Activated CD8-positive, alpha-beta memory T cell treated with anti-CD3 and anti-CD28 coated beads for 48 hours (primary cell): Measurements from ENCODE around the gene PDE6D.
A peak's percentile ranks its signal among the peaks of the same experiment; 100 is the strongest.

ENCODE experiments used
- DNase-seq, 3 experiments: peaks; one replicate each; pipeline ENCODE4 v3.0.0-alpha.2; 2020; ENCODE audit warnings: low read depth in 2 of 3, low spot score in 2 of 3

The PDE6D gene

GRCh38 chr2:231780909-231781797 lies at the start of gene PDE6D:
TSS of gene PDE6D (minus strand) at chr2:231781282. CDS start at chr2:231781114, 168 bp downstream.
- DNase-seq, result peak; percentile 89 to 99 (median 97)

- DNase-seq, result no peak
Measured at GRCh38 chr2:231821908-231822307, 40.8 kb upstream of the PDE6D start.

GRCh38 chr2:231820786-231821303 lies 39.8 kb upstream of the PDE6D start:
- no peak for DNase-seq

GRCh38 chr2:231819447-231820042 lies 38.5 kb upstream of the PDE6D start:
- no peak for DNase-seq

GRCh38 chr2:231816327-231817026 lies 35.4 kb upstream of the PDE6D start:
- no peak for DNase-seq

- DNase-seq, result no peak
Measured at GRCh38 chr2:231810905-231811304, 29.8 kb upstream of the PDE6D start.

GRCh38 chr2:231807020-231807419 lies 25.9 kb upstream of the PDE6D start:
- DNase-seq, result no peak

GRCh38 chr2:231803501-231804138 lies 22.5 kb upstream of the PDE6D start:
- DNase-seq, result no peak

- no peak for DNase-seq
Measured at GRCh38 chr2:231800493-231801091, 19.5 kb upstream of the PDE6D start.

- no peak for DNase-seq
Measured at GRCh38 chr2:231795525-231796327, 14.6 kb upstream of the PDE6D start.

- no peak for DNase-seq
Measured at GRCh38 chr2:231794383-231794782, 13.3 kb upstream of the PDE6D start.

- no peak for DNase-seq
Measured at GRCh38 chr2:231791107-231791506, 10.0 kb upstream of the PDE6D start.

- no peak for DNase-seq
Measured at GRCh38 chr2:231786917-231787292, 5.8 kb upstream of the PDE6D start.

- DNase-seq, result peak; percentile 63 to 68 (median 68)
Measured at GRCh38 chr2:231786177-231786916, 5.3 kb upstream of the PDE6D start, which contains the start of gene COPS7B. TSS of gene COPS7B (plus strand) at chr2:231786445. CDS start at chr2:231788571, 2,126 bp downstream.

- DNase-seq, result no peak
Measured at GRCh38 chr2:231785822-231786176, 4.7 kb upstream of the PDE6D start.

- DNase-seq, result no peak
Measured at GRCh38 chr2:231785413-231785812, 4.3 kb upstream of the PDE6D start.

- no peak for DNase-seq
Measured at GRCh38 chr2:231781798-231782726, 980 bp upstream of the PDE6D start.
